Mesodermal cell (in vitro differentiated cells): ENCODE results near the gene LRRC1.

Experiments
- H3K27ac ChIP-seq: 2 replicates; pipeline ENCODE4 v1.7.0; 2013; ENCODE audit warnings: mild to moderate bottlenecking, low read depth, low read length, moderate library complexity; ENCODE audit not compliant: severe bottlenecking
- H3K36me3 ChIP-seq: 2 replicates; pipeline ENCODE4 v1.7.1; 2013; ENCODE audit warnings: mild to moderate bottlenecking, low read length, moderate library complexity; ENCODE audit not compliant: control insufficient read depth, insufficient read depth
- H3K4me1 ChIP-seq: one replicate; pipeline ENCODE4 v1.7.1; 2013; ENCODE audit warnings: mild to moderate bottlenecking, low read length; ENCODE audit not compliant: insufficient read depth, control insufficient read depth, poor library complexity, severe bottlenecking
- H3K4me3 ChIP-seq: 2 replicates; pipeline ENCODE4 v1.7.0; 2013; ENCODE audit warnings: low read length, control low read depth, mild to moderate bottlenecking; ENCODE audit not compliant: insufficient read depth, poor library complexity, severe bottlenecking; ENCODE audit errors: extremely low read depth
- H3K9me3 ChIP-seq: 2 replicates; pipeline ENCODE4 v1.7.1; 2013; ENCODE audit warnings: mild to moderate bottlenecking, low read length, moderate library complexity; ENCODE audit not compliant: control insufficient read depth
- WGBS, 2 experiments: methylation state at CpG; one replicate each; pipeline ENCODE4 v1.1.5; 2013; ENCODE audit warnings: missing lambda C conversion rate in 2 of 2; ENCODE audit not compliant: insufficient coverage in 2 of 2; 5-methylcytosine and 5-hydroxymethylcytosine counted together

The LRRC1 gene

DNA sequence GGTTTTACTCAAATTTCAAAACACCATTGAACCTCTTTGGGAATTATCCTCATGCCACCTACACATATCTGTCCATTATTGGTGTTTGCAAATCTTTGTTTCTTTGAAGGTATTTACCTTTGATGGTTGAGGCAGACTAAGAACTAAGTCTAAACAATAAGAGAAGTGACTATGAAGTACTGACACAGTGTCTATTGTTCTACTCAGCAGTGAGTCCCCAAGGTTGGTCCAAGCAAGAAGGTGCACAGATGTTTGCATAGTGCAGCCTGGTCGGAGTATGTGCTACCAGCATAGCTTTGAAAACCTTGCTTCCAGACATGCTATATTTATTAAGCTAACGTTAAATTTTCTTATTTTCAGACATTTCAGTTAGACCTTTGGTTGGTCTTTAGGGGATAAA, 19.5 kb downstream of the LRRC1 start:
- Histone ChIP-seq H3K27ac (no peak overlapping the region), H3K36me3 (no peaks in the 10 kb centered on the region), H3K9me3 (no peaks in the 10 kb centered on the region), H3K4me3 (no peak overlapping the region), H3K4me1 (peaks cover 15% of the 10 kb centered on the region)
- 100% methylated on average over 1 of the region's 2 CpGs; no CpG with 5 or more reads in 1 of the 2 experiments for WGBS, 2 experiments

DNA sequence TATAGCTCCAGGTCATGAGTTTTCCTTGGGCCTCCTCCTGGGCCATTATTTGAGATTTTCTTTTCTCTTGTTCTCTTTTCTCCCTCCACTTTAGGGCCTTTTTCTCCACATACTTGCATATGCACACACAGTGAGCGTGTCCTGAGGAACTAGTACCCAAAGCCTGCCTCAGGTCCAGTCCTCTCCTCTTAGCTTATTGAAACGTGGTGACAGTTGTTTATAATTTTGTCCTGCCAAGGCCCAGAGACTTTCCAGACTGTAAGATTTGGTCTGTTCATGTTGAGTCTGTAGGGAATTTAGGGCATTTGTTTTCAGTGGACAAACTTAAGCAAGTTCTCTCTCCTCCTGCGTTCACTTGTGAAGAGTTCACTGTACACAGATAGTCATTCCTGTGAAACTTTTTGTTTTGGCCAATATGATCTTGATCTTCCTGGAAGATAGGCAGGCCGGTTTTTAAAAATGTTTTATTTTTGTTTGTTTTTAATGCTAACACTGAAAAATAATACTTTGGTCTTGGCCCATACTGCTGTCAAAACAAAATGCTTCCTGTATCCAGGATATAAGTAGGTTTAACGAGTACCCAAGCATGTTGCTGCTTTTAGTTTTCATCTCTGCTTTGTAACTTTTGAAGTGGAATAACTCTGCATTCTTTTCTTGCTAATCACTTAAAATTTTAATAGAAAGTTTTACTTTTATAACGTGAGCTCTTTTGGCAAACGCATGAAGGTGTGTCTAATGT, 20.7 kb downstream of the LRRC1 start:
- Histone ChIP-seq H3K27ac (no peak overlapping the region), H3K4me1 (peaks cover 11% of the 10 kb centered on the region), H3K36me3 (no peaks in the 10 kb centered on the region), H3K4me3 (no peak overlapping the region), H3K9me3 (no peaks in the 10 kb centered on the region)
- WGBS, 2 experiments: 100% methylated on average over 1 of the region's 7 CpGs

DNA sequence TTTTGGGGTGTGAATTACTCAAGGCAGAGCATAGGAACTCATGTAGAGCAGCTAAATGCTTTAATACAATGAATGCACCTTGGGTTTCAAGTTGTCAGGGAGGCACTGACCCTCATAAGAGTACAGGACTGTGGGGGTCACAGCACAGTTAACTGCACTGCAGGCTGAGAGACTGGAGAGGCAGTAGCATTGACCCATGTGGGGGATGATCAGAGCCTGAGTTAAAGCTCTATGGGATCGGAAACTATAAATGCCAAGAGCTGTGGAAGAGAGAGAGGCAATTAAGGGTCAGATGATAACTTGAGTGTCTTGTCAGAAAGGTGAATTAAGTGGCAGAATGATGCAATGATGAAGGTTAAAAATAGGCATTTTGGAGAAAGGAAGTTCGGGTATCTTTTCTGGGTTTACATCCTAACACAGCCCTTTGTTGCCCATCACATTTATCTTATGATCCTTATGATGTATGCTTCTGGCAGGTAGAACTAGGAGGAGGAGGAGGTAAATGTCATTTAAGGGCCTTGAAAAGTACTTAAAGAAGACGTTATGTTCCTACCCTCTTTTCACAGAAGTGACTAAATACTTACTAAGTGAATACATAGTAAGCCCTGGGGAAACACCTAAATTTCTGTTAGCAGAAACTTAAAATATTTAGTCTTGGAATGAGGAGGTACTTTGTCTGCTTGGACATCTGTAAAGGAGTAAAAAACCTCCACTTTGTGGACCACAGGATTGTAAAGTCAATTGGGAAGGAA, 24.2 kb downstream of the LRRC1 start:
- H3K9me3 ChIP-seq: no peaks in the 10 kb centered on the region
- no peak overlapping the region for H3K27ac ChIP-seq
- WGBS, 2 experiments: 86 to 93% methylated on average over 1 of the region's 3 CpGs
- no peaks in the 10 kb centered on the region for H3K36me3 ChIP-seq
- H3K4me1 ChIP-seq: peaks cover 7% of the 10 kb centered on the region
- no peak overlapping the region for H3K4me3 ChIP-seq

DNA sequence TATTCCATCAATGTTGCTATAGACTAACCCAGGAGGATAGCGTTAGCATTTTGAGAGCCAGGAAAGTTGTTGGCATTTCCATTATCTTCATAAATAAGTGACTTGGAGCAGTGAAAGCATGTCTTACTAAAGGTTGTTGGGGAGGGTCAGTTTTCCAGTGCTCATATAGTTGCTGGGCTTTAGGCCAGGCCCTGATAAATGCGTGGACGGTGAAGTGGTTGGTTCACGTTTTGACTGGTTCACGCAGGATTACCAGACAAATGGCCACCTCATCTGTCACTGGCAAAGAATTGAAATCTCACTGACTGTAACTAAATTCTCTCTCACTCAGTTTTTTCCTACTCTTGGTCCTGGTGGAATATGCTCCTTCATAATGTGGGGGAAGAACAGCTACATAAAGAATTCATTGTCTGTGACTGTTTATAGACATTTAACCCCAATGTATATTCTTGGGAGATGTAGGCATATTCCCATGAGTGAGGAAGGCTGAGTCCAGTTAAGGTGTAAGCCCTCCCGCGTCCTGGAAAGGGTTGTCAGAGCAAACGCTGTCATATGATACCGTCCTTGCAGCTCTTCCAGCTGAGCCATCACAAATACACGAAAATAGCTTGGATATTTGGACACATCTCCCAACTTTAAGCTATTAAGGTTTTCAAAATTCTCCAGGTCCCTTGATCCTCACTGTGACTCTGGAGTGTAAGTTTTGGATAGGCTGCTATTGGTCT, 27.8 kb downstream of the LRRC1 start:
- H3K27ac ChIP-seq: no peak overlapping the region
- no peaks in the 10 kb centered on the region for H3K9me3 ChIP-seq
- H3K36me3 ChIP-seq: no peaks in the 10 kb centered on the region
- no peaks in the 10 kb centered on the region for H3K4me1 ChIP-seq
- H3K4me3 ChIP-seq: no peak overlapping the region
- 87 to 95% methylated on average over 9 to 10 of the region's 10 CpGs for WGBS, 2 experiments

DNA sequence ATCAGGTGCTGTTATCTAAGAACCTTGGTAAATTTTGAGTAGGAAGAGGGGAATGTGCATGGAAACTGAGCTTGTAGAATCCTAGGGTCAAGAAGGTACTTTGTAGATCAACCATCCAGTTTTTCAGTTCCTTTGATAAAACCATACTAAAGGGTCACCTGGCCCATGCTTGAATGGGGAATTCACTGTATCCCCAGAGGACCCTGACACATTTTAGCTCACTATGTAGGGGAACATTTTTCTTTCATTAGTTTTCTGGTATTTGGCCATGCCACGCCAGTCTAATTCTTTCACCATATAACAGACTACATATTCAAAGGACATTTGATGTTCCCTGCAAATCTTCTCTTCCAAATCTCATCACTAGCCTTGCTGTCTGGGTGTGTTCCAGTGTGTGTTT, 29.9 kb downstream of the LRRC1 start:
- Histone ChIP-seq H3K4me3 (no peak overlapping the region), H3K27ac (no peak overlapping the region), H3K4me1 (no peaks in the 10 kb centered on the region), H3K9me3 (no peaks in the 10 kb centered on the region), H3K36me3 (no peaks in the 10 kb centered on the region)
- no CpG with 5 or more reads among the region's 1 CpG for WGBS, 2 experiments

DNA sequence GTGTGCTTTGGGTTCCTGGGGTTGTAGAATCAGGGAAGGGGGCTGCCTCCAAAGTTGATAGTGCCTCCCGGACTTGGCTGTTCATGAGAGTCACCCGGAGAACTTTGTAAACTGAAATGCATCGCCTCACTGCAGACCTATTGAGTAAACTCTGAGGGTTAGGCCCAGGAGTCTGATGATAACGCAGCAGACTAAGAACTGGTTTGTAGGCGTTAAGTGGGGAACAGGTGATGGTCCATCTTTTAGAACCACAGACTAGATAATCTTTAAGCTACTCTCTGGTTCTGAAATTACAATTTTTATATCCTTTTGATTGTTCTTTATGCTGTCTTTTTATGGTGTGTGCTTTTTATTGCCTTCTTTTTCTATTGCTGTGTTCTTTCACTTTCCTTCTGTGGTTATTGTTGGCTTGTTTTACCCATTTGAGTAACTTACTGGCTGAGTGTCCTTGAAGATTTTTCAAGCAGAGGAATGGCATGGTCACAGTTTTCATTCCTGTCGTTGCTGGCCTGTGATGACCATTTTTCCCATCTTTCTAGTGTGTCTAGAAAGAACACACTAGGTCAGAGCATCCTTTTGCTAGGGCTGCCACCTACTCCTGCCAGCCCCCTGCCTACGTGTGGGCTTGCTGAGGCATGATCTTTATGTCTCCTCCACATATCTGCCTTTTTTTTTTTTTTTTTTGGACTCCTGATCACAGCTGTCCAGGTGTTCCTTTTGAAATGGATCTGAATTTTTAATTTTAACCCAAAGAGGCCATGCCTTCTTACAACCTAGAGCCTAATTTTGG, 30.9 kb downstream of the LRRC1 start:
- Histone ChIP-seq H3K9me3 (no peaks in the 10 kb centered on the region), H3K4me3 (no peak overlapping the region), H3K4me1 (no peaks in the 10 kb centered on the region), H3K36me3 (no peaks in the 10 kb centered on the region), H3K27ac (no peak overlapping the region)
- WGBS, 2 experiments: 98% methylated on average over 5 to 7 of the region's 7 CpGs

DNA sequence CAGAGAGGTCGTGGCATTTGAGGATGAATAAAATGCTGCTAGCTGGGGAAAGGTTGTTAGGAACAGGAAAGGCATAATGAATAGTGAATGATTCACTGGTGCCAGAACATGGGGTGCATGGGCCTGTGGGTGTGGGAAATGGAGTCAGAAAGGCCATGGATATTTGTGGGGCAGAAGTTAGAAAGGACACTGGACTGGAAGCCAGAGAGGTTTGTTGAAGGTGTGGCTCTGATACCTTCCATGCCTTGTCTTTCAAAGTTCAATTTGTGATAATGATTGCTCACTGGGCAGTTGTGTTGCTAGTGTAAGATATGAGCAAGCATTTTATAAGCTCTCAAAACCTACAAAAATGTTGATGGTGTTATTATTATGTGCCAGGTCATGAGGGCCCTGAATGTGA, 32.7 kb downstream of the LRRC1 start:
- H3K4me1 ChIP-seq: no peaks in the 10 kb centered on the region
- 78 to 82% methylated on average over 1 of the region's 1 CpG for WGBS, 2 experiments
- H3K4me3 ChIP-seq: no peak overlapping the region

DNA sequence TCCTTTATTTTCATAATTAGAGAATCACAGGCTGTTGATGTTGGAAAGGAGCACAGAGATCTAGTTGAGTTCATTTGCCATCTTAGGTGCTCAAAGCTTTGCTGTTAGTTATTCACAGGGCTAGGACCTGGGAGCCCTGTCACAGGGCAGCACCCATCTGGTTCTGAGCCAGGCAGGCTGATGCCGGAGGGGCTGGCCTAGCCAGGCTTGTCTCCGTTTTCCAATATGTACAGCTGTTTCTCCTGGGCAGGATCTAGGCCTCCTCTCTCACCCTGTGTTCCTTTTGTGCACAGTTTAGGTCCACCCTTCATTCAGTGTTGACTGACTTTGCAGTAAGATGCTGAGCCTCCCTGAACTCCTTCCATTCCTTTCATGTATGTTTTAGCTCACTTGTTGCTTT, 33.4 kb downstream of the LRRC1 start:
- Histone ChIP-seq H3K4me1 (peaks cover 1% of the 10 kb centered on the region), H3K4me3 (no peak overlapping the region), H3K9me3 (no peaks in the 10 kb centered on the region), H3K27ac (no peak overlapping the region), H3K36me3 (no peaks in the 10 kb centered on the region)
- 81 to 91% methylated on average over 2 of the region's 2 CpGs for WGBS, 2 experiments

More for the DNA sequence above, 32.7 kb downstream of the LRRC1 start:
- no peak overlapping the region for H3K27ac ChIP-seq
- H3K36me3 ChIP-seq: no peaks in the 10 kb centered on the region
- no peaks in the 10 kb centered on the region for H3K9me3 ChIP-seq

DNA sequence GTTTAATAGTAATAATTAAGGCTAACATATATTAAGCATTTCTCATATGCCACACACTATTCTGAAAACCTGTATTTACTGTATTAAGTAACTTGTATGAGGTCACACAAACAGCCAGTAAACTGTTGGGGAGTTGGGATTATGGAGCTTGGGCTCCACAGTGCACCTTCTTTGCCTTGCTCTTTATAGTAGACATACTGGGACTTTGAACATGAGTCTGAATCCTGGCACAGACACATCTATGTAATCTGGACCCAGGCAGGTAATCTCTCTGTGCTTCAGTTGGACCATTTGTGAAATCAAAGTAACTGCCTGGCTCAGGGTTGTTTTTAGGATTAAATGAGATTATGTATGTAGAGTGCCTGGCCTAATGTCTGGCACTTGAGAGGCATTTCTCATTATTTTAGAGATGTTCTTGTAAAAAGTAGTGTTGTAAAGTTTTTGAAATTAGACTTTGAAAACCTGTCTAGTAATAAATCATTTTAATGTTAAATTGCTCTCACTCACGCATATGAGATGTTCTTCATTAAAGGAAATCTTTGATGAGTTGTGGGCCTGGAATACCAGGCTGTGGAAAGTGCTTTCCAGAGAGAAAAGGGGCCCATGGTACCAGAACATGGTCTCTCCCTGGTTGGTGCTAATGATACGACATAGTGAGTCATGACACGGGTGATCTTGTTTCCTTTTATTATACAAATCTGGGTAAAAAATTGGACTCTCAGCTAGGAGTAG, 34.3 kb downstream of the LRRC1 start:
- Histone ChIP-seq H3K4me1 (peaks cover 10% of the 10 kb centered on the region), H3K27ac (no peak overlapping the region), H3K9me3 (no peaks in the 10 kb centered on the region), H3K4me3 (no peak overlapping the region), H3K36me3 (no peaks in the 10 kb centered on the region)
- WGBS, 2 experiments: 82% methylated on average over 2 of the region's 3 CpGs; no CpG with 5 or more reads in 1 of the 2 experiments
